Muscle of back (tissue), 11 donors: Measurements from ENCODE around the gene THRAP3. TPM values are rescaled to one million over a fixed set of nuclear protein-coding genes. Genes with fewer than 3 reads are reported as not detected.
A peak's percentile ranks its signal among the peaks of the same experiment; 100 is the strongest.
"Not testable (repeated sequence)": the region's sequence is repeated elsewhere in the genome, so short reads cannot be mapped to it uniquely, and the experiment has no call there.

Experiments
- DNase-seq, 3 donors: peaks; one replicate each; pipeline versions ENCODE4 v3.0.0 to v3.0.0-alpha.2; 2013
- polyA plus RNA-seq, 10 donors: library from polyadenylated mRNA; unstranded; fragments of 120-200 nt; gene quantifications; one replicate each; pipeline ENCODE4 v1.2.1, GENCODE V29; 2013; ENCODE audit not compliant: insufficient read length in 10 of 10

The THRAP3 gene
- polyA plus RNA-seq, 10 donors: 83.5 to 120 (median 95.6) TPM

GRCh38 chr1:36239941-36240637 lies 15.8 kb downstream of the THRAP3 start:
- DNase-seq: no peak

DNA sequence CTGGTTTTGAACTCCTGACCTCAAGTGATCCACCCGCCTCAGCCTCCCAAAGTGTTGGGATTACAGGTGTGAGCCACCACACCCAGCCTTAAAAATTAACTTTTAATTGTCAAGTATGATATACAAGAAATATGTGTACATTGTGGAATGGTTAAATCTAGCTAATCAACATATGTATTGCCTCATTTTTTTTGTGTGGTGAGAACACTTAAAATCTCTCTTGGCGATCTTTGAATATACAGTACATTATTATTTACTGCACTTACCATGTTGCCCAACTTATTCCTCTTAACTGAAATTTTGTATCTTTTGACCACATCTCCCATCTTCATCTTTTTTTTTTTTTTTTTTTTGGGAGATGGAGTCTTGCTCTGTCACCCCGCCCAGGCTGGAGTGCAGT lies 23.3 kb downstream of the THRAP3 start:
- no peak for DNase-seq

GRCh38 chr1:36248250-36248894 lies 24.1 kb downstream of the THRAP3 start:
- DNase-seq: no peak

DNA sequence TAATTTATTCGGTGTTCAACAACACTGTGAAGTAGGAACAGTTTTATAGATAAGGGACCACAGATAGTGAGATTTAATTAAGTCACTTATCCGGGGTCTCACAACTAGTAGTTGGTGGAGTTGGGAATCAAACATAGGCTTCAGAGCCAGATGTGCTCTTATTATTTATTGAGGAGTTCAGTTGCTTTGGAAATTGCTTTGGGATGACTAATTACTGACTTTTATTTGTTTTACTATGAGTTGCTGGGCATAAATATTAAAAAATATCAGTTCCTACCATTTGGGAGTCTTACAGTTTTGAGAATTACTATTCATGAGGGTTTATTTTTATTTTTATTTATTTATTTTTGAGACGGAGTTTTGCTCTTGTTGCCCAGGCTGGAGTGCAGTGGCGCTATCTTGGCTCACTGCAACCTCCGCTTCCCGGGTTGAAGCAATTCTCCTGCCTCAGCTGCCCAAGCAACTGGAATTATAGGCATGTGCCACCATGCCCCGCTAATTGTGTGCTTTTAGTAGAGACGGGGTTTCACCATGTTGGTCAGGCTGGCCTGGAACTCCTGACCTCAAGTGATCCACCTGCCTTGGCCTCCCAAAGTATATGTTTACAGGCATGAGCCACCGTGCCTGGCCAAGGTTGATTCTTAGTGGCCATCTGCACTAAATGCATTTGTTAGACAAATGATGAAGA lies 27.7 kb downstream of the THRAP3 start:
- no peak for DNase-seq

GRCh38 chr1:36252482-36252824 lies 28.2 kb downstream of the THRAP3 start:
- DNase-seq: not testable (repeated sequence)

DNA sequence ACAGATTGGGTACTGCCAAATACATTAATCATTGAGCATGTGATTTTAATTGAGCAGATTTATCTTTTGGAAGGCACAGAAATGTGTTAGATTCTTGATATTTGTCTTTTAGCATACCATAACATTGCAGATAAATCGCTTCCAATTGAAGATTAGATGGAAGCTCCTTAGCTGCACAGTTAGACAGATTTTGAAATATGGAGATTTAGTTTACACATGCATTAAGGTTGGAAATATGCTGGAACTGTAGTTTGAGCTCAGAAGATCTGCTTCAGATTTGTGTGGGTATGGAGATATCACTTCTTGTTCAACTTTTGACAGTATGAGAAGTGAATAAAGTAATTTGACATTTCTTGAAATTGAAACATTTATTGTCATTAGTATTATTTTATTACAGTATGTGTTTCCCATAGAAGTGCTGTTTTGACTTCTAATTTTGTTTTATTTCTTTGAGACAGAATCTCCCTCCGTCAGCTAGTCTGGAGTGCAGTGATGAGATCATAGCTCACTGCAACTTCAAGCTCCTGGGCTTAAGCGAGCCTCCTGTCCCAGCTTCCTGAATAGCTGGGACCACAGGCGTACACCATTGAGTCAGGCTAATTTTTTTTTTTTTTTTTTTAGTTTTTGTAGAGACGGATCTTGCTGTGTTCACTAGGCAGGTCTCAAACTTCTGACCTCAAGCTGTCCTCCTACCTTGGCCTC lies 29.1 kb downstream of the THRAP3 start:
- peak in 1 of 3 donors; percentile 37 for DNase-seq

- no peak for DNase-seq
These were observed 32.5 kb downstream of the THRAP3 start for GRCh38 chr1:36256558-36257374.

DNA sequence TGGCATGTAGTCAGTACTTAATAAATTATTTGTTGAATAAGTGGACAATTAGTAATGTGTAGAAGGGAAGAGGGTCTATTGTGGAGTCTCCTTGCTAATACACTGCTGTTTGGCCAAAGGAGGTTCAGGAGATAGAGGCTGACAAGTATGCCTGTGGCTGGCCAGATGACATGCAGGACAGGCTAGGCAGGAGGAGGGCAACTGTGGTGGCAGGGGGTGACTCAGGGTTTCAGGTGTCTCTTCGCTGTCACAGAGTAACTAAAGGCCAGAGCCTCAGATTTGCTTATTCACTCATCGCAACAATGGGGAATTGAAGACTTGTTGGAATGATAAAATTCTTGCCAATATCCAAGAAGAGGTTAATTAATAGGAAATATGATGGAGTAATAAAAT lies 33.1 kb downstream of the THRAP3 start:
- no peak for DNase-seq

DNA sequence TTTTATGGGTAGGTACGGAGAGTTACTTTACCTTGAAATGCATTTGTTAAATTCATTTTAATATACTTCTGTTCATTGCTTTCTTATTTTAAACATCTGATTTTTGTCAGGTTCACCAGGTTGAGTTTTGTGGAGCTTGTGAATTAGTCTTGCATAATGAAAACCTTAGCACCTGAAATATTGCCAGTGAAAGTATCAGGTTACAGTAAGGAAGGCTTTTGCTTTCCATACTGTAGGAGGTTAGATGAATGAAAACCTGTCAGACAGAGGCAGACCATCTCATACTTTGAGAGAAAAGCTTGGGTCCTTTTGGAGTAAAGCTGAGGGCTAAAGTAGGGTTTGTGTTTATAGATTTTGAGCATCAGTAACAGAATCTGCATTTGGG lies 34.7 kb downstream of the THRAP3 start:
- DNase-seq: no peak

GRCh38 chr1:36268981-36269380 lies 44.7 kb downstream of the THRAP3 start:
- no peak for DNase-seq

DNA sequence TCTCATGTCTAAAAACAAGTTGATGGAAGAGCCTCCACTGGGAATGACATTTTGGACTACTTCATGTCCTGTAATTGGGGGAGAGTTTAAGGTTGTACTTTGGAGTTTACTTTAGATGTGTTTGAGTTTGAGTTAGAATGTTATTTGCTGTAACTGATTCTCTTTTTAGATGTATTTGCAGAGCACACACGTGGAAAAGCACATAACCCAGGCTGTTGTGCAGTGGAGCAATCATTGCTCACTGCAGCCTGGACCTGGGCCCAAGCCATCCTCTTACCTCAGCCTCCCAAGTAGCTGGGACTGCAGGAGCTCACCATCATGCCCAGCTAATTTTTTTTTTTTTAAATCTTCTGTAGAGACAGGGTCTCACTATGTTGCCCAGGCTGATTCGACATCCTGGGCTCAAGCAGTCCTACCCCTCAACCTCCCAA lies 45.2 kb downstream of the THRAP3 start:
- no peak for DNase-seq

- no peak for DNase-seq
These were observed 48.8 kb downstream of the THRAP3 start for GRCh38 chr1:36273024-36273423.

- no peak for DNase-seq
These were observed 50.0 kb downstream of the THRAP3 start for GRCh38 chr1:36274201-36274600.

DNA sequence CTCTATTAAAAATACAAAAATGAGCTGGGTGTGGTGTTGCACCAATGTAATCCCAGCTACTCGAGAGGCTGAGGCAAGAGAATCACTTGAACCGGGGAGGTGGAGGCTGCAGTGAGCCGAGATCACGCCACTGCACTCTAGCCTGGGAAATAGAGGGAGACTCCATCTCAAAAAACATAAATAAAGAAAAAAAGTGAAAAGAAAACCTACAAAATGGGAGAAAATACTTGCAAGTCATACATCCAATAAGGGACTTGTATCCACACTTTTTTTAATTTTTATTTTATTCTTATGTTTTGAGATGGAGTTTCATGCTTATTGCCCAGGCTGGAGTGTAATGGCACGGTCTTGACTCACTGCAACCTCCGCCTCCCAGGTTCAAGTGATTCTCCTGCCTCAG lies 52.4 kb downstream of the THRAP3 start:
- DNase-seq: no peak

GRCh38 chr1:36279110-36279788 lies 55.0 kb downstream of the THRAP3 start:
- no peak for DNase-seq

GRCh38 chr1:36279789-36280296 lies 55.6 kb downstream of the THRAP3 start:
- no peak for DNase-seq

- DNase-seq: no peak
These were observed 59.8 kb downstream of the THRAP3 start for GRCh38 chr1:36284061-36284460.

DNA sequence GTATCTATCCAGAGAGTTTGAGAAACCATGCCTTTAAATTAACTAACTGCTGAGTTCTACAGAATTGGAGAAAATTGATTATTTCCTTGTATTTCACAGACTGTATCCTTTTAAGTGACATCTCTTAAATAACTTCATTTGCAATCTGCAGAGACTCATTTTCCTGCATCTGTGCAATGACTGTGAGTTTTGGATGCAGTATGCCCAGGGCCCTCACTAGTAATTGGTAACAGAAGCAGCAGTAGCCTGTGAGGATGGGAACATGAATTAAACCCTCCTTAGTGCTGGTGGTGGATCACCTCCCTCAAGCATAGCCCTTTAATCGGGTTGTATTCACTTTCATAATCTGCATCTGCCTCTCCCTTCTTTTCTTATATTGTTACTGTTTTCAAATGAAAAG lies 60.3 kb downstream of the THRAP3 start:
- DNase-seq: no peak

- DNase-seq: peak; percentile 80 to 89 (median 86)
These were observed 61.3 kb downstream of the THRAP3 start for GRCh38 chr1:36285443-36286101.

- DNase-seq: no peak
These were observed 62.6 kb downstream of the THRAP3 start for GRCh38 chr1:36286802-36287201.
